ENCODE data around the gene PPP6R2.

PPP6R2 gene

DNA sequence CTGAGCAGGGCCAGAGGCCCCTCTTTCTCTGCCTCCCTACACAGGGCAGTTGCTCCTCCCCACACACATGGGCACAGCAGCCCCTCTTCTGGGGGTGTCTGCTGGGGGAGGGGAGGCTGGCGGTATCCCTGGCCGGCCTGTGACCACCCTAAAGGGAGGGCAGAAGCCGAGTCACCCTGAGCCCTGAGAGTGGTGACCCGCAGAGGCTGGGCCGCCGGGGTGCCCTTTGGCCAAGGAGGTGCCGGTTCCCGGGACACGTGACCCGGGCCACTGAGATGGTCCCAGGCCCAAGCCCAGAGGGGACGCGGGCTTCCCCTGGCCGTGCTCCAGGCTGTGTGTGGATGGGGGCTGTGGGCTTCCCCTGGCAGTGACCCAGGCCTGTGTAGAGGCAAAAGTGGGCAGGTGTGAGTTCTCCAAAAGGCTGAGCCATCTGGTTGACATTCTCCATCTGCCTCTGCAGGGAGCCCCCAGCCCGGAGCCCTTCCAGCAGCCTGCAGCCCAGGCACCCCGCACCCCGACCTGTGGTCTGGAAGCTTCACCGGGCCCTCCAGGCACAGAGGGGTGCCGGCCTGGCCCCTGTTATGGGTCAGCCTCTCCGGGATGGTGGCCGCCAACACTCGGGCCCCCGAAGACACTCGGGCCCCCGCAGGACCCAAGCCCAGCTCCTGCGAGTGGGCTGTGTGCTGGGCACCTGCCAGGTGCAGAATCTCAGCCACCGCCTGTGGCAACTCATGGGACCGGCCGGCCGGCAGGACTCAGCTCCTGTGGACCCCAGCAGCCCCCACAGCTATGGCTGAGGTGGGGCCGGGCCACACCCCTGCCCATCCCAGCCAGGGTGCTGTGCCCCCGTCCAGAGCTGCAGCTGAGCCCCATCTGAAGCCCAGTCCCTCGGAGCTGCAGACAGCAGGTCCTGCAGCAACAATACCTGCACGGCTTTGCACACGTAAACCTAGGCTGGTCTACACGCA, 139.3 kb downstream of the PPP6R2 start:
- Histone ChIP-seq H3K9ac (ENCODE audit: low read length) (peak overlapping the region; percentile 85), H3K4me3 (ENCODE audit: low read length) (peak overlapping the region; percentile 82), H3K4me1 (ENCODE audit: control insufficient read depth, insufficient read depth, low read length) (no peaks in the 10 kb centered on the region), H3K27me3 (replicated peaks; ENCODE audit: control insufficient read depth, insufficient read depth, low read length) (peaks cover 10% of the 10 kb centered on the region), H3K9me3 (ENCODE audit: control insufficient read depth, low read length) (no peaks in the 10 kb centered on the region), H3K36me3 (ENCODE audit: control insufficient read depth, insufficient read depth, low read length, severe bottlenecking) (no peaks in the 10 kb centered on the region)
- no peak for DNase-seq (ENCODE audit: low read depth)

DNA sequence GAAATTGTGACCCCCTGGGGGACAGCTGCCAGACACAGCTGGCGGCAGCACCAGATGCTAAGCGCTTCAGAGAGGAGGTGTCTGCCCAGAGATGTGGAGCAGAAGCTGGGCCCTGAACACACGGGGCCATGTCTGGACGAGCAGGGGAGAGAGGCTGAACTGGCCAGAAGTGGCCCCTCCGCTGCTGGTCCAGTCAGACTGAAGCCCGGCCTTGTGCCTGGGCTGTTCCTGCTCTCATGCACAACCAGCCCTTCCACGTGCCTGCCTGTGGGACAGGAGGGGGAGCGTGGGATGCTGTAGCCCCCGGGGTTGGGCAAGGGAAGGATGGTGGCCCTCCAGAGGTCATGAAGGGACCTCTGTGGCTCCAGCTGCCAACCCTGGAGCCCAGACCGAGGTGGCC, 140.0 kb downstream of the PPP6R2 start:
- H3K4me1 ChIP-seq (ENCODE audit: control insufficient read depth, insufficient read depth, low read length), result no peaks in the 10 kb centered on the region
- H3K27me3 ChIP-seq (replicated peaks; ENCODE audit: control insufficient read depth, insufficient read depth, low read length), result peaks cover 10% of the 10 kb centered on the region

DNA sequence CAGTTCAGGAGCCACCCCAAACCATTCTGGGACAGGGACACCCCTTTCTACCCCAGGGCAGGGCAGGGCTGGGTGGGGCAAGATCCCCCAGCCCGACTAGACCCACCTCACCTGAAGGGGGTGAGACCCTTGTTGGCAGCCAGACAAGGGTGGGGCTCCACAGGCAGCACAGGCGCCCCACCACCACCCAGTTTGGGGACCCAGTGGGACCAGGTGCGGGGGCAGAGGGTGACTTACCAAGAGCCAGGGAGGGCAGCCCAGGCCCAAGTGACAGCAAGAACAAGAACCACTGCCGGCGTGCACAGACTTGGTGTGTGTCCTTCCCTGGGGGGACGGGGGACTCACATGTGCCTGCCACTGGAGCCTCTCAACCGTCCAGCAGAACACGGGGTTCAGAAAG, 140.4 kb downstream of the PPP6R2 start:
- no peak for DNase-seq (ENCODE audit: low read depth)
- H3K36me3 ChIP-seq (ENCODE audit: control insufficient read depth, insufficient read depth, low read length, severe bottlenecking), result no peaks in the 10 kb centered on the region
- H3K27me3 ChIP-seq (replicated peaks; ENCODE audit: control insufficient read depth, insufficient read depth, low read length), result peaks cover 10% of the 10 kb centered on the region
- no peaks in the 10 kb centered on the region for H3K9me3 ChIP-seq (ENCODE audit: control insufficient read depth, low read length)
- no peaks in the 10 kb centered on the region for H3K4me1 ChIP-seq (ENCODE audit: control insufficient read depth, insufficient read depth, low read length)
- no peak overlapping the region for H3K9ac ChIP-seq (ENCODE audit: low read length)
- no peak overlapping the region for H3K4me3 ChIP-seq (ENCODE audit: low read length)

More for the DNA sequence above, 140.0 kb downstream of the PPP6R2 start:
- Histone ChIP-seq H3K4me3 (ENCODE audit: low read length) (no peak overlapping the region), H3K9ac (ENCODE audit: low read length) (no peak overlapping the region), H3K9me3 (ENCODE audit: control insufficient read depth, low read length) (no peaks in the 10 kb centered on the region), H3K36me3 (ENCODE audit: control insufficient read depth, insufficient read depth, low read length, severe bottlenecking) (no peaks in the 10 kb centered on the region)
- DNase-seq (ENCODE audit: low read depth), result no peak

DNA sequence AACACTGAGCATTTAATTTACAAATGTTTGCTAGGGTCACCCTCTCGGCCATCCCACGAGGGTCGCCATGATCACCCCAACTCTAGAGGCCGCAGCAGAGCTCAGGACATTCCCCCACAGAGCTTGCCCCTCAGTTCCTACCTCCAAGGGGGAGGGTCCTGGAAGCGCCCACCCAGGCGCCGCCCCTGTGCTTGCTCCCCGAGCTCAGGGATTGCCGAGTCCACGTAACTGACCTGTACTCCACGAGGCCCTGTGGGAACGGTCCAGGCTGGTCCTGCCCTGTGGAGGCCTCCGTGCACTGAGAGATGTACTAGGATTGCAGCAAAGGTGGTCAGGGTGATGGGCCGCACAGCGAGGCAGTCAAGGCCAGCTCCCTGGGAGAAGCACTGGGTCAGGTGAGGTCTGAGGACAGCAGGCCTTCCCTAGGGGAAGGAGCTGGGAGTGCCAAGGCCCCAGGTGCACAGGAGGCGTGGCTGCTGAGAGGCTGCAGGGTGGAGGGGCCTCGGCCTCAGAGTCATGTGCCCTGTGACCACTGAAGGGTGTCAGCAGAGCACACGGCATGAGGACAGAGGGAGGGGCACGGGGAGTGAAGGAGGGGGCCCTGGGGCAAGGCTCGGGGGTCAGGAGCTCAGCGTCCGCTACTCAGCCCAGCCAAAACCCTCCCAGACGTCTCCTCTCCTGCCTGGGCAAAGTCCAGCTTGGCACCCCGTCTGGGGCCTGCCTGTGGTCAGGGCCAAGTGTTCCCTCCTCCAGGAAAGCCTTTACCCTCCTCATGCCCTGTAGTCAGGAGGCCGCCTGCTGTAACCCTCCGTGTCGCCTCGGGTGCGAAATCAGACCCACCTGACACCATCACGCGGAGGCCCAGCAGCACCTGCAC, 141.1 kb downstream of the PPP6R2 start:
- Histone ChIP-seq H3K36me3 (ENCODE audit: control insufficient read depth, insufficient read depth, low read length, severe bottlenecking) (no peaks in the 10 kb centered on the region), H3K4me3 (ENCODE audit: low read length) (no peak overlapping the region), H3K9me3 (ENCODE audit: control insufficient read depth, low read length) (no peaks in the 10 kb centered on the region), H3K4me1 (ENCODE audit: control insufficient read depth, insufficient read depth, low read length) (no peaks in the 10 kb centered on the region), H3K9ac (ENCODE audit: low read length) (no peak overlapping the region), H3K27me3 (replicated peaks; ENCODE audit: control insufficient read depth, insufficient read depth, low read length) (peaks cover 10% of the 10 kb centered on the region)
- DNase-seq (ENCODE audit: low read depth), result no peak

DNA sequence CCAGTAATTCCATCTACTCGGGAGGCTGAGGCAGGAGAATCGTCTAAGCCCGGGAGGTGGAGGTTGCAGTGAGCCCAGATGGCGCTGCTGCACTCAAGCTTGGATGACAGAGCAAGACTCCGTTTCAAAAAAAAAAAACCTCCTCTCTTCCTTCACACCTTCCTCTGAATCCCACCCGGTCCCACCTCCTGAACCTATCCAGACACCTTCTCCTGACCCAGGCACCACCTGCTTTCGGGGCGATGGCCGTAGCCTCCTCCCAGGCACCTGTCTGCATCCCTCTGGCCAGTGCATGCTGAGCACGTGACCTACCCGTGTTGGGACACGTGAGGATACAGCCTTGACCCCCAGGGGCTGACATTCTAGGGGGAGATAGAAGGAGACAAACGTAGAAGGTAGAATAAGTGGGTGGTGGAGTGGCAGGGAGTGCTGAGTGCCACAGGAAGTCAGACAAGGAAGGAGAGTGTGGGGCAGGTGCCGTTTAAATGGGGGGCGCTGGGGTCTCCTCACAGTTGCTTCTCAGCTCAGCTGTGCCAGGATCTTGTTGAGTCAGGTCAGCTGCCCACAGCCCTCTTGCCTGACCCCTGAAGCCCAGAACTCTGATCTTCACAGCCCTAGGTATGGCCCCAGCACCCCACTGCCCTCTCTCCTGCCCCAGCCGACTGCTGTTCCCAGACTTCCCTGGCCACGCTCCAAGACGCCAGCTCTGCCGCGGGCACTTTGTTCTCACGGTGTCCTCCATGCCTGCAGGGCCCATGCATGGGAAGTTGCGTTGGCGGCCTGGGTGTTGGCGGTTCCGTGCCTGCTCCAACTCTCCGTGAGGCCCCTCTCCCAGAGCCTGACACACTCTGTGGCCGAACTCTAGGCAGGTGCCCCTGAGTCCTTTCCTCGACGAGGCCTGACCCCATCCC, 142.3 kb downstream of the PPP6R2 start:
- Histone ChIP-seq H3K36me3 (ENCODE audit: control insufficient read depth, insufficient read depth, low read length, severe bottlenecking) (no peaks in the 10 kb centered on the region), H3K4me1 (ENCODE audit: control insufficient read depth, insufficient read depth, low read length) (no peaks in the 10 kb centered on the region), H3K27me3 (replicated peaks; ENCODE audit: control insufficient read depth, insufficient read depth, low read length) (peaks cover under 1% of the 10 kb centered on the region), H3K9ac (ENCODE audit: low read length) (no peak overlapping the region), H3K9me3 (ENCODE audit: control insufficient read depth, low read length) (no peaks in the 10 kb centered on the region), H3K4me3 (ENCODE audit: low read length) (no peak overlapping the region)
- no peak for DNase-seq (ENCODE audit: low read depth)

DNA sequence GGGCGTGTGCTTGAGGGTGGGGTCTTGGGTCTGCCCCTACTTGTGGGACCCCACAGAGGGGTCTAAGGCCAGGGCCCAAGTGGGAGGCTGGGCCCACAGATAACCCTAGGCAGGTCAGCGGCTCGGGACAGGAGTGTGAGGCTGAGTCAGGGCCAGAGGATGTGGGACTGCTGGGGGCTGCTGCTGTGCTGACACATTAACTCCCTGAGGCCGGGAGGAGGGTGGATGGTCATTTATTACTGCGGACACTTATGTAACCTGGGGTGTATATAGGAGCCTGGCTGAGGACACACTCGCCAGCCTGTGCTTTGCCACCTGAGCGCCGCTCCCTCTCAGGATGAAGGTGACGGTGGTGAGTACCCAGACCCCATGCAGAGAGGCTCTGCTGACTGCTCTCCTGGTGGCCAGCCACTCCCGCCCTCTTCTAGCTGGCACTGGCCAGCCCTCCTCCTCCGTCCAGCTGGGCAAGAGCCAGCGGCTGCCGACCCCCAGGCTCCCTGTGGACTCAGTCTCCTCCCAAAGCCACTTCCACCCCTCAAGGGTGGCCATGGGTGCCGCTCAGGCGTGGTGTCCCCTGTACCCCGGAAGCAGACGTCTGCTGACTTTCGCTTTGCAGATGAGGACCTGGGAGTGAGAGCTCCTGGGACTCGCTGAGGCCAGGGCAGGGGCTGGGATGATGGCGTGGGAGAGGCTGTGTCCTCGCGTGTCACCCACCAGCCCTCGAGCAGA, 143.6 kb downstream of the PPP6R2 start, which contains the start of gene MIOX:
TSS of gene MIOX (plus strand) at position 299 of the 729 bp plus-strand sequence. CDS start at position 338, 39 bp downstream.
- H3K4me3 ChIP-seq (ENCODE audit: low read length), result no peak within 1 kb of the TSS
- no peaks in the 10 kb centered on the region for H3K36me3 ChIP-seq (ENCODE audit: control insufficient read depth, insufficient read depth, low read length, severe bottlenecking)
- DNase-seq (ENCODE audit: low read depth), result no peak
- H3K4me1 ChIP-seq (ENCODE audit: control insufficient read depth, insufficient read depth, low read length), result no peaks in the 10 kb centered on the region
- no peak within 1 kb of the TSS for H3K9ac ChIP-seq (ENCODE audit: low read length)
- no peaks in the 10 kb centered on the region for H3K27me3 ChIP-seq (replicated peaks; ENCODE audit: control insufficient read depth, insufficient read depth, low read length)
- H3K9me3 ChIP-seq (ENCODE audit: control insufficient read depth, low read length), result no peaks in the 10 kb centered on the region

DNA sequence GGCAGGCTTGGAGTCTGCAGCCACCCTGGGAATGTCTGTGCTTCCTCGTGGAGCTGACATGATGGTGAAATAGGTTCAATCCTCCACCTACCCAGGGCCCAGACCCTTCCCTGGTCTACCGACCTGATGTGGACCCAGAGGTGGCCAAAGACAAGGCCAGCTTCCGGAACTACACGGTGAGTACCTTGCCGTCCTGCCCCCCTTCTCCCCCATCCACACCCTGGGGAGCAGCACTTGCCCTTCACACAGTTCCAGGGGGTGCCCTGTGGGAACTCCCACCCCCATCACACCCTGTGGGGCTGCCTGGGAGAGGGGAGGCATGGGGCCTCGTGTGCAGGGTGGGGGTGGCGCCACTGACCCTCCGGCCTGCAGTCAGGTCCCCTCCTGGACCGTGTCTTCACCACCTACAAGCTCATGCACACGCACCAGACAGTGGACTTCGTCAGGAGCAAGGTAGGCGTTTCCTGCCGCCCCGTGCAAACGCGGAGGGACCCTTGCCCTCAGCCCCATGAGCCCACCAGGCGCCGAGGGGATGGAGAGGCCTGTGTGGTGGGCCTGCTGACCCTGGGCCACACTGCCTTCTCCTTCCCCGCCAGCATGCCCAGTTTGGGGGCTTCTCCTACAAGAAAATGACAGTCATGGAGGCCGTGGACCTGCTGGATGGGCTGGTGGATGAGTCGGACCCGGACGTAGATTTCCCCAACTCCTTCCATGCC, 144.3 kb downstream of the PPP6R2 start:
- Histone ChIP-seq H3K9me3 (ENCODE audit: control insufficient read depth, low read length) (no peaks in the 10 kb centered on the region), H3K4me1 (ENCODE audit: control insufficient read depth, insufficient read depth, low read length) (no peaks in the 10 kb centered on the region), H3K9ac (ENCODE audit: low read length) (no peak overlapping the region), H3K36me3 (ENCODE audit: control insufficient read depth, insufficient read depth, low read length, severe bottlenecking) (no peaks in the 10 kb centered on the region), H3K4me3 (ENCODE audit: low read length) (no peak overlapping the region), H3K27me3 (replicated peaks; ENCODE audit: control insufficient read depth, insufficient read depth, low read length) (no peaks in the 10 kb centered on the region)
- no peak for DNase-seq (ENCODE audit: low read depth)

DNA sequence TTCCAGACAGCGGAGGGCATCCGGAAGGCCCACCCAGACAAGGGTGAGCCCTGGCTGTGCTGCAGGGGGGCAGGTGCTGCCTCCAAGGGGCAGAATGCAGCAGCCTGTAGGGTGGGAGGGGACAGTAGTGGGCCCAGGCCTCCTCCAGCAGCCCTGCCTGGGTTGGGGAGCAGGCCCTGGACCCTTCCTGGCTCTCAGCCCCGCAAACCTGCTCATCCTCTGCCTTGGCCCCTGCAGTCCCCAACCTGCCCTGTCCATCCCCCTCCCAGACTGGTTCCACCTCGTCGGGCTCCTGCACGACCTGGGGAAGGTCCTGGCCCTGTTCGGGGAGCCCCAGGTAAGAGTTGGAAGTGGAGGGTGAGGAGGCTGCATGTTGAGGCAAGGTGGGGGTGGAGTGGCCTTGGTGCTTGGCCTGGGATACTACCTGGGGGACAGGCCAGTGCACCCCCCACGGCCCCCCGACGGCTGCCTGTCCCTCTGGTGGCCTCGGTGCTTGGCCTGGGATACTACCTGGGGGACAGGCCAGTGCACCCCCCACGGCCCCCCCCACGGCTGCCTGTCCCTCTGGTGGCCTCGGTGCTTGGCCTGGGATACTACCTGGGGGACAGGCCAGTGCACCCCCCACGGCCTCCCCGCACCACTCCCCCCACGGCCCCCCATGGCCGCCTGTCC, 145.0 kb downstream of the PPP6R2 start:
- no peaks in the 10 kb centered on the region for H3K27me3 ChIP-seq (replicated peaks; ENCODE audit: control insufficient read depth, insufficient read depth, low read length)
- no peak overlapping the region for H3K9ac ChIP-seq (ENCODE audit: low read length)
- H3K9me3 ChIP-seq (ENCODE audit: control insufficient read depth, low read length), result no peaks in the 10 kb centered on the region
- no peak for DNase-seq (ENCODE audit: low read depth)
- H3K4me1 ChIP-seq (ENCODE audit: control insufficient read depth, insufficient read depth, low read length), result no peaks in the 10 kb centered on the region
- no peaks in the 10 kb centered on the region for H3K36me3 ChIP-seq (ENCODE audit: control insufficient read depth, insufficient read depth, low read length, severe bottlenecking)
- no peak overlapping the region for H3K4me3 ChIP-seq (ENCODE audit: low read length)

DNA sequence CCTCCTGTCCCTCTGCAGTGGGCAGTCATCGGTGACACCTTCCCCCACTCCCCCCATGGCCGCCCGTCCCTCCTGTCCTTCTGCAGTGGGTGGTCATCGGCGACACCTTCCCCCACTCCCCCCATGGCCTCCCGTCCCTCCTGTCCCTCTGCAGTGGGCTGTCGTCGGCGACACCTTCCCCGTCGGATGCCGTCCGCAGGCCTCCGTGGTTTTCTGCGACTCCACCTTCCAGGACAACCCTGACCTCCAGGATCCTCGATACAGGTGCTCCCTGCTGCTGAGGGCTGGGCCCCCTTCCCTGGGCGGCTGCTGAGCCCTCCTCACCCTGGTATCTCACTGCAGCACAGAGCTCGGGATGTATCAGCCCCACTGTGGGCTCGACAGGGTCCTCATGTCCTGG, 145.8 kb downstream of the PPP6R2 start:
- Histone ChIP-seq H3K36me3 (ENCODE audit: control insufficient read depth, insufficient read depth, low read length, severe bottlenecking) (no peaks in the 10 kb centered on the region), H3K4me3 (ENCODE audit: low read length) (no peak overlapping the region), H3K4me1 (ENCODE audit: control insufficient read depth, insufficient read depth, low read length) (no peaks in the 10 kb centered on the region), H3K27me3 (replicated peaks; ENCODE audit: control insufficient read depth, insufficient read depth, low read length) (no peaks in the 10 kb centered on the region), H3K9me3 (ENCODE audit: control insufficient read depth, low read length) (no peaks in the 10 kb centered on the region), H3K9ac (ENCODE audit: low read length) (no peak overlapping the region)
- DNase-seq (ENCODE audit: low read depth), result no peak

All from adipocyte (in vitro differentiated cells).